Activated CD8-positive, alpha-beta T cell treated with anti-CD3 and anti-CD28 coated beads, Interleukin-2, amount 10 ng/mL, durations not matched to agents 7 days and 5 days (primary cell): ENCODE data around the gene PCP2. TPM values are rescaled to one million over a fixed set of nuclear protein-coding genes. Genes with fewer than 3 reads are reported as not detected.

ENCODE experiments used
- ATAC-seq: fragments of 150-1000 bp; cut with Tn5 transposase; one replicate; pipeline ENCODE4 v1.10.0; 2021; ENCODE audit warnings: moderate library complexity
- CTCF ChIA-PET: fragments of 350-600 bp; sonication (Branson Sonifier 250); formaldehyde crosslinking; loops from one replicate; lab custom pipeline; 2021; ENCODE audit warnings: antibody characterized with exemption; lab: Charles Lee
- POLR2A ChIA-PET: fragments of 350-600 bp; sonication (Branson Sonifier 250); formaldehyde crosslinking; loops from one replicate; lab custom pipeline; 2021; ENCODE audit warnings: antibody characterized with exemption; lab: Charles Lee
- DNase-seq: peaks from one replicate; pipeline ENCODE4 v3.0.0-alpha.2; 2020
- H3K27ac Mint-ChIP-seq: one replicate; pipeline ENCODE4 v1.8.0; 2021; ENCODE audit warnings: mild to moderate bottlenecking, mixed read lengths
- H3K27me3 Mint-ChIP-seq: one replicate; pipeline ENCODE4 v1.8.0; 2021; ENCODE audit warnings: low read depth, mixed read lengths
- H3K36me3 Mint-ChIP-seq: one replicate; pipeline ENCODE4 v1.8.0; 2021; ENCODE audit warnings: low read depth, mixed read lengths
- H3K4me1 Mint-ChIP-seq: one replicate; pipeline ENCODE4 v1.8.0; 2021; ENCODE audit warnings: low read depth, mixed read lengths
- H3K4me3 Mint-ChIP-seq: one replicate; pipeline ENCODE4 v1.8.0; 2021; ENCODE audit warnings: mild to moderate bottlenecking, mixed read lengths
- H3K9me3 Mint-ChIP-seq: one replicate; pipeline ENCODE4 v1.8.0; 2022; ENCODE audit warnings: mixed read lengths; ENCODE audit not compliant: insufficient read depth
- total RNA-seq, 2 experiments: library from RNA; stranded (reverse); gene quantifications; one replicate each; pipeline ENCODE4 v1.2.3, GENCODE V29; 2021

The PCP2 gene
- total RNA-seq, 2 experiments from 2014 or later, result 0.63 to 1.0 TPM

DNA sequence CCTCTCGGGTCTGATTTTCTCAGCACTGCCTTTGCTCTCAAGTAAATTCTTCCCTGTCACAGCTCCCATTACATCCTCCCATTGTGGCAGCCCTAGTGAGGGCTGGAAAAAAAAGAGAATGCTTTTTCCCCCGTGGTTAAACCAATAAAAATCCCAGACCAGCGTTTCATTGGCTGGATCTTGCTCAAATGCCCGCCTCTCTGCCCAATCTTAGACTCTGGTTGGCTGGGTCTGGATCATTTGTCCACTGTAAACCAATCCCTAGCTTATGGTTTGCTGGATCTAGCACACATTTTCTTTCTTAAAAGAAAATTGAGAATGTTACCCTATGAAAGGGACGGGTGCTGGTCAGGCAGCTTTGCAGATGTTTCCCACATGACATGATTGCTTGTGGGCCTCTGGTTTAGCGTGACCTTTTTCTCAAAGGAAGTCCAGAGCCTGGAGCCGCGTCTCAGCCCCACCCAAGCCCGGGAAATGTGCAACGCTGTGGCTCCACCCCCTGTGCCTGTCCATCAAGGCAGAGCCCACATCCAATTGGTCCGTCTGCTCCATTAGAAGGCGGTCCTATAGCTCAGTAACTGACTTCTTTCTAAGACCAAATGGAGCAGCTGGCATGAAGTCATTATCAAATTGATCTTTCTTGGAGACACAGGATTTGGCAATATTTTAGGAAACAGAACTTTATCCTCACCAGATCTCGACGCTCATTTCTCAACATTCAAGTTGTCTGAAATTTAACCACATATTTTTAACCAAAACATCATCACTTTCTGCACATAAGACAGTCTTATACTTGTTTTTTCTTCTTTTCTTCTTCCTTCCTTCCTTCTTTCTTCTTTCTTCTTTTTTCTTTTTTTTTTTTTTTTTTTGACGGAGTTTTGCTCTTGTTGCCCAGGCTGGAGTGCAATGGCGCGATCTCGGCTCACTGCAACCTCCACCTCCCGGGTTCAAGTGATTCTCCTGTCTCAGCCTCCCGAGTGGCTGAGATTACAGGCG is 40.8 kb upstream of the PCP2 start:
- Mint-ChIP-seq H3K9me3 (no peaks in the 10 kb centered on the region), H3K27ac (no peak overlapping the region), H3K4me3 (no peak overlapping the region), H3K36me3 (no peaks in the 10 kb centered on the region), H3K4me1 (peaks cover 57% of the 10 kb centered on the region), H3K27me3 (peaks cover 30% of the 10 kb centered on the region)
- peak; percentile 45 for ATAC-seq
- CTCF ChIA-PET, result interaction anchor here (1.0 kb wide), 1 partner anchor 17 kb away, joined by 4 read pairs; no protein-coding TSS in a partner anchor
- peak; percentile 48 for DNase-seq
- POLR2A ChIA-PET, result no interaction called here

DNA sequence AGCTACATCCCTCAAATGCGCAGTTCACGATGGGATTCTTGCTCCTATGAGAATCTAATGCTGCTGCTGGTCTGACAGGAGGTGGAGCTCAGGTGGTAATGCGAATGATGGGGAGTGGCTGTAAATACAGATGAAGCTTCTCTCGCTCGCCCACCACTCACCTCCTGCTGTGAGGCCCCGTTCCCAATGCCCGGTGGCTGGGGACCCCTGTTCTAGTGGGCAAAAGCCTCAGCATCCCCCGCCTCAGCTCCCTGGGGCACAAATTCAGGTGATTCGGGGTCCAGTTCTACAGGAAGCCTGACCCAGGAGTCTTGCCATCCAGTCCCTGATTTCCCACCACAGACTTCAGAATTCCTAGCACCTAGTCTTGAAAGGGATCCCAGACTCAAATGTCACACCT is 39.0 kb upstream of the PCP2 start:
- no peaks in the 10 kb centered on the region for H3K36me3 Mint-ChIP-seq
- POLR2A ChIA-PET, result no interaction called here
- H3K4me1 Mint-ChIP-seq, result peaks cover 50% of the 10 kb centered on the region
- H3K27me3 Mint-ChIP-seq, result peaks cover 22% of the 10 kb centered on the region
- CTCF ChIA-PET, result no interaction called here
- DNase-seq (no peak), ATAC-seq (no peak)
- H3K27ac Mint-ChIP-seq, result no peak overlapping the region
- H3K9me3 Mint-ChIP-seq, result no peaks in the 10 kb centered on the region
- no peak overlapping the region for H3K4me3 Mint-ChIP-seq

DNA sequence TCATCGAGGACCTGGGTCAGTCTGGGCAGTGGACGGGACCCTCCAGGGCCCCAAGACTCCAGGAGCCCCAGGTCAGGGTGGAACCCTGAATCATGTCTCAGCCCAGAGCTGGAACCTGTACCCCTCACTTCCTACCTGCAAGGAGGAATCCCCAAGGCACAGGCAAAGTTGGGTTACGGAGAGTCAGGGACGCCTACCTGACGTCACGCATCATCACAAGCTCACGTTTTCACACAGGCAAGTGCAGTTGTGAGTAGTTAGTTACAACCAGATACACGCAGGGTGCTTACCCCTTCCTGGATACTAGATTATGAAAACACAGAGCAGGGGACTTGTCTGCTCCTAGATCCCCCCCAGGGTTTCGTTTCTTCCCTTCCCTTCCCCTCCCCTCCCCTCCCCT is 37.3 kb upstream of the PCP2 start:
- peaks cover 33% of the 10 kb centered on the region for H3K4me1 Mint-ChIP-seq
- no peaks in the 10 kb centered on the region for H3K36me3 Mint-ChIP-seq
- H3K4me3 Mint-ChIP-seq, result peak overlapping the region; percentile 65
- ATAC-seq (no peak), DNase-seq (no peak)
- peaks cover 22% of the 10 kb centered on the region for H3K27me3 Mint-ChIP-seq
- ChIA-PET CTCF (interaction anchor here (1.1 to 4.7 kb wide), 3 partner anchors 10 to 233 kb away, joined by 3 to 33 read pairs (median 4); partner anchors contain the start of genes MAP2K7 and TRAPPC5), POLR2A (interaction anchor here (0.8 kb wide), 1 partner anchor 14 kb away, joined by 3 read pairs; no protein-coding TSS in a partner anchor)
- H3K9me3 Mint-ChIP-seq, result no peaks in the 10 kb centered on the region
- no peak overlapping the region for H3K27ac Mint-ChIP-seq

DNA sequence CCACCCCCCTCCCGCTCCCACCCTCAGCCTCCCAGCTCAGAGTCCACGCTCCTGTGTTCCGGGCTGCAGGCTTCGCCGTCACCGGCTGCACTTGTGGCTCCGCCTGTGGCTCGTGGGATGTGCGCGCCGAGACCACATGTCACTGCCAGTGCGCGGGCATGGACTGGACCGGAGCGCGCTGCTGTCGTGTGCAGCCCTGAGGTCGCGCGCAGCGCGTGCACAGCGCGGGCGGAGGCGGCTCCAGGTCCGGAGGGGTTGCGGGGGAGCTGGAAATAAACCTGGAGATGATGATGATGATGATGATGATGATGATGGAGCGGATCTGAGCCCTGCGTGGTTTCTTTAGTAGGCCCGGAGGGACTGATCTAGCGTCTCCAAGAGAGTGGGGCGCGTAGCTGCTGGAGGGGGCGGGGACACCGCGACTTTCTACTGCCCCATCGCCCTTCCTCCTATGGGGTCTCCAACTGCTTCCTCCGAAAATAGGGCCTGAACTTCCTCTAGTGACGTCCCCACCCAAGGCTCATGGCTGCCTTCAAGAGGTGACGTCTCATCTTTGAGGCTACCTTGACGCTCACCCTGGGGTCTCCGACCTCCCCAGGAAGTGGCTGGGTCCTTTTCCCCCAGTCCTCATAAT is 36.7 kb upstream of the PCP2 start:
- Mint-ChIP-seq H3K27me3 (peaks cover 22% of the 10 kb centered on the region), H3K4me1 (peaks cover 32% of the 10 kb centered on the region), H3K36me3 (no peaks in the 10 kb centered on the region), H3K9me3 (no peaks in the 10 kb centered on the region), H3K27ac (peak overlapping the region; percentile 52), H3K4me3 (peak overlapping the region; percentile 65)
- ChIA-PET POLR2A (interaction anchor here (0.6 to 1.0 kb wide), 2 partner anchors 9 to 500 kb away, joined by 3 read pairs; no protein-coding TSS in a partner anchor), CTCF (interaction anchor here (1.1 to 4.7 kb wide), 4 partner anchors 11 to 234 kb away, joined by 3 to 33 read pairs (median 5); partner anchors contain the start of genes MAP2K7 and TRAPPC5)
- DNase-seq (peak; percentile 62), ATAC-seq (peak; percentile 55)

DNA sequence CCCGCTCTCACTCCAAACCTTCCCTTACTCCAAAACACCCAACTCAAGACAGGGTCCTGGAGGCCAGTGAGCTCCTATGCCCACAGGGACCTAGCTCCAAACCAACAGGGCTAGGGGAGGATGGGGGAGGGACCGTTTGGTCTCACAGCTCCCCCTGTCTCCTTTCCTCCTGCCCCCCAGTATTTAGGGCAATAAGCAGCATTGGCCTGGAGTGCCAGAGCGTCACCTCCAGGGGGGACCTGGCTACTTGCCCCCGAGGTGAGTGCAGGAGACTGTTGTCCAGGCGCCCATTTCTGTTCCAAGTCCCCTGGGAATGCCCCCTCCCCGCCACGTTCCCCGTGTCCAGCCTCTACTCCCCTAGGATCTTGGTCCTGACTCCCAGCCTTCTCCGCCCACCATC is 36.1 kb upstream of the PCP2 start:
- Mint-ChIP-seq H3K36me3 (no peaks in the 10 kb centered on the region), H3K27me3 (peaks cover 21% of the 10 kb centered on the region), H3K9me3 (no peaks in the 10 kb centered on the region), H3K4me1 (peaks cover 32% of the 10 kb centered on the region), H3K27ac (peak overlapping the region; percentile 68), H3K4me3 (peak overlapping the region; percentile 30)
- POLR2A ChIA-PET, result interaction anchor here (0.6 to 1.6 kb wide), 4 partner anchors 9 to 499 kb away, joined by 3 to 5 read pairs (median 3); partner anchors contain the start of gene STXBP2
- CTCF ChIA-PET, result interaction anchor here (0.5 to 4.7 kb wide), 3 partner anchors 11 to 418 kb away, joined by 3 to 33 read pairs (median 6); partner anchors contain the start of gene TRAPPC5
- ATAC-seq, result no peak
- DNase-seq, result no peak

DNA sequence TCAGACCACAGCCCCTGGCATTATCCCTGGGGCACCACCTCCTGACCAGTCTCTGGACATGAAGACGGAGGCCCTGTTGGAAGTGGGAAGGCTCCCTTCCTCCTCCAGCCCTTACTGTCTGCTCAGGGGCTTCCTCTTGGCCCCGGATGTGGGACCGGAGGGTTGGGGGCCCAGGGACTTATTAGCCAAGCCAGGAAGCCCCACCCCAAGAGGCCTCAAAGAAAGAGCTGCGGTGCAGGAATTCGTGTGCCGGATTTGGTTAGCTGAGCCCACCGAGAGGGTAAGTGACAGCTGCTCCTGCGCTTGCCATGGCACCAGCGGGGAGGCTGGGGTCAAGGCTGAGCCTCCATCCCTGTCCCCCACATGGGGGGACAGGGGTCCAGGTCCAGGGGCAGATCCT is 35.3 kb upstream of the PCP2 start, which contains the start of gene RETN:
RETN (plus strand) TSS at position 208 of the 400 bp plus-strand sequence. CDS start 278 bp downstream, outside the sequence.
- Mint-ChIP-seq H3K9me3 (no peaks in the 10 kb centered on the region), H3K36me3 (no peaks in the 10 kb centered on the region), H3K27ac (peak within 1 kb of the TSS; percentile 68), H3K4me1 (peaks cover 25% of the 10 kb centered on the region), H3K4me3 (peak within 1 kb of the TSS; percentile 30), H3K27me3 (peaks cover 19% of the 10 kb centered on the region)
- no peak for ATAC-seq
- CTCF ChIA-PET, result interaction anchor here (0.5 to 4.7 kb wide), 3 partner anchors 12 to 418 kb away, joined by 3 to 33 read pairs (median 6); partner anchors contain the start of gene TRAPPC5
- POLR2A ChIA-PET, result interaction anchor here (1.0 to 1.8 kb wide), 4 partner anchors 8 to 32 kb away, joined by 3 to 5 read pairs (median 4); partner anchors contain the start of gene STXBP2
- DNase-seq, result no peak

DNA sequence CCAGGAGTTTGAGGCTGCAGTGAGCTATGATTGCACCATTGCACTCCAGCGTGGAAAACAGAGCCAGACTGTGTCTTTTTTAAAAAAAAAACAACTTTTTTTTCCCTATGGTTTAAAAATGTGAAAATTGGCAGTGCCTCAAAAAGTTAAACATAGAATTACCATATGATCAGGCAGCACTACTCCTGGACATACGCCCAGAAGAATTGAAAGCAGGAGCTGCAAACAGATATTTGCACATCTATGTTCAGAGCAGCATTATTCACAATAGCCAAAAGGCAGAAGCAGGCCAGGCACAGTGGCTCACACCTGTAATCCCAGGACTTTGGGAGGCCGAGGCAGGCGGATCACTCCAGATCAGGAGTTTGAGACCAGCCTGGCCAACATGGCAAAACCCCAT is 31.6 kb upstream of the PCP2 start:
- no peak for DNase-seq
- CTCF ChIA-PET, result interaction anchor here (1.5 kb wide), 1 partner anchor 97 kb away, joined by 5 read pairs; no protein-coding TSS in a partner anchor
- peaks cover 10% of the 10 kb centered on the region for H3K27me3 Mint-ChIP-seq

DNA sequence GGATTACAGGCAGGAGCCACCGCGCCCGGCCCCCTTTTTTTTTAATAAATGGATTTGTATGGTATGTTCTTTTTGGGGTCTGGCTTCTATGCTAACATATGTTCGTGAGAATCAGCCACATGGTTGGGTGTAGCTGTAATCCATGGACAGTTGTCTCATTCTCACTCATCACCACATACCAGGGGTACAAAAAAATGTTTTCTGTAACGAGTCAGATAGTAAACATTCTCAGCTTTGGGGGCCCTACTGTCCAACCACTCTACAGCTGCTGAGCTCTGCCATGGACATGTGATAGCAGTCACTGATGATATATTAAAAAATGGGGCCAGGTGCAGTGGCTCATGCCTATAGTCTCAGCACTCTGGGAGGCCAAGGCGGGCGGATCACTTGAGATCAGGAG is 30.2 kb upstream of the PCP2 start:
- no peak overlapping the region for H3K27ac Mint-ChIP-seq
- POLR2A ChIA-PET, result no interaction called here

More for the DNA sequence above, 31.6 kb upstream of the PCP2 start:
- no peaks in the 10 kb centered on the region for H3K9me3 Mint-ChIP-seq
- H3K4me3 Mint-ChIP-seq, result no peak overlapping the region
- POLR2A ChIA-PET, result no interaction called here
- H3K27ac Mint-ChIP-seq, result no peak overlapping the region
- ATAC-seq, result no peak
- peaks cover 14% of the 10 kb centered on the region for H3K4me1 Mint-ChIP-seq
- no peaks in the 10 kb centered on the region for H3K36me3 Mint-ChIP-seq

DNA sequence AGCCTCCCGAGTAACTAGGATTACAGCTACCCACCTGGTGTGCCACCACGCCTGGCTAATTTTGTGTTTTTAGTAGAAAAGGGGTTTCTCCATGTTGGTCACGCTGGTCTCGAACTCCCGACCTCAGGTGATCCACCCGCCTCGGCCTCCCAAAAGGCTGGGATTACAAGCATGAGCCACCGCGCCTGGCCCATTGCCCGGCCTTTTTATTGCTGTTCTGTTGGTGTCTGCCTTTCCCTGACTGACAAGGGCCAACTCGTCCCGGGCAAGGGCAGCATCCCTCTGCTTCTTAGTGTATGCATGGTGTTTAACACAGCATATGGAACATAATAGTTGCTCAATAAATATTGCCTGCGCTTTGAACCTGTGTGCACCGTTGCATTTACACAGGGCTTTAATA is 29.1 kb upstream of the PCP2 start:
- no peak overlapping the region for H3K27ac Mint-ChIP-seq
- H3K36me3 Mint-ChIP-seq, result no peaks in the 10 kb centered on the region
- no peak overlapping the region for H3K4me3 Mint-ChIP-seq
- ChIA-PET POLR2A (no interaction called here), CTCF (interaction anchor here (1.5 kb wide), 1 partner anchor 18 kb away, joined by 7 read pairs; the partner anchor contains the start of gene TRAPPC5)
- peaks cover 5% of the 10 kb centered on the region for H3K27me3 Mint-ChIP-seq
- H3K9me3 Mint-ChIP-seq, result no peaks in the 10 kb centered on the region
- peaks cover 9% of the 10 kb centered on the region for H3K4me1 Mint-ChIP-seq
- DNase-seq (no peak), ATAC-seq (no peak)

More for the DNA sequence above, 30.2 kb upstream of the PCP2 start:
- peaks cover 3% of the 10 kb centered on the region for H3K4me1 Mint-ChIP-seq
- H3K9me3 Mint-ChIP-seq, result no peaks in the 10 kb centered on the region
- ATAC-seq (no peak), DNase-seq (no peak)
- peaks cover 5% of the 10 kb centered on the region for H3K27me3 Mint-ChIP-seq
- H3K4me3 Mint-ChIP-seq, result no peak overlapping the region
- CTCF ChIA-PET, result interaction anchor here (1.5 kb wide), 2 partner anchors 17 to 96 kb away, joined by 5 to 7 read pairs; partner anchors contain the start of gene TRAPPC5
- no peaks in the 10 kb centered on the region for H3K36me3 Mint-ChIP-seq

DNA sequence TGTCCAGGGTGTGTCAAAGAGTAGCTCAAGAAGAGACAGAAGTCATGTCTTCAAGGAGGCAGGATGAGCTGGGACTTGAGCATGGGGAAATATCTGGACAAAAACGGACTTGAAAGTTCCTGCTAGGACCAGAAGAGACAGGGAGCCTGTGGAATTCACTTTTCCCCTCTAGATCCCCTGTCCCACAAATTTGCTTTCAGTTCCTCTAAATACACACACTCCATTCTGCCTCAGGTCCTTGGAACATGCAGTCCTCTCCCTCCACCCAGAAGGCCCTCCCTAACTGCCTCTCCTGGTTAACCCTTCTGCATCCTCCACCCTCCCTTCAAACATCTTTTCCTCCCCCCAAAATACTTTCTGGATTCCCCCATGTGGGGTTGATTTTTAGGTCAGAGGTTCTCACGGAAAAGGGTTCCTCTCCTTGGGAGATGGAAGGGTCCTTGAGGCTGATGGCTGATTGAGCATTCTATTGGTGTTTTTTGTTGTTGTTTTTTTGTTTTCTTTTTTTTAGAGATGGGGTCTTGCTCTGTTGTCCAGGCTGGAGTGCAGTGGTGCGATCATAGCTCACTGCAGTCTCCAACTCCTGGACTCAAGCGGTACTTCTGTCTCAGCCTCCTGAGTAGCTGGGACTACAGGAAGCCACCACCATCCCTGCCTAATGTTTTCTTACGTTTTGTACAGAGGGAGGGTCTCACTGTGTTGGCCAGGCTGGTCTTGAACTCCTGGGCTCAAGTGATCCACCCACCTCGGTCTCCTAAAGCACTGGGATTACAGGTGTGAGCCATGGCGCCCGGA is 28.4 kb upstream of the PCP2 start:
- Mint-ChIP-seq H3K9me3 (no peaks in the 10 kb centered on the region), H3K36me3 (no peaks in the 10 kb centered on the region), H3K27ac (no peak overlapping the region), H3K27me3 (peaks cover 4% of the 10 kb centered on the region), H3K4me1 (peaks cover 16% of the 10 kb centered on the region), H3K4me3 (no peak overlapping the region)
- ATAC-seq, result no peak
- ChIA-PET CTCF (interaction anchor here (1.4 to 2.1 kb wide), 3 partner anchors 10 to 94 kb away, joined by 4 to 17 read pairs (median 6); partner anchors contain the start of gene TRAPPC5), POLR2A (no interaction called here)
- no peak for DNase-seq
